Effector memory CD4-positive, alpha-beta T cell (primary cell): Measurements from ENCODE around the gene ANO2.

Experiments
- DNase-seq, 3 donors: peaks; one replicate each; pipeline ENCODE4 v3.0.0-alpha.2; 2020
- H3K27ac ChIP-seq: 2 replicates; pipeline ENCODE4 v1.7.0; 2013; ENCODE audit warnings: mild to moderate bottlenecking, low read length, moderate library complexity; ENCODE audit not compliant: insufficient read depth, poor library complexity, severe bottlenecking
- H3K27me3 ChIP-seq: replicated peaks from 2 replicates; pipeline ENCODE4 v1.7.0; 2013; ENCODE audit warnings: mild to moderate bottlenecking, low read length; ENCODE audit not compliant: insufficient read depth, control insufficient read depth, poor library complexity, severe bottlenecking
- H3K36me3 ChIP-seq: 2 replicates; pipeline ENCODE4 v1.7.0; 2013; ENCODE audit warnings: mild to moderate bottlenecking, low read length, moderate library complexity; ENCODE audit not compliant: control insufficient read depth, insufficient read depth
- H3K4me1 ChIP-seq: 2 replicates; pipeline ENCODE4 v1.7.0; 2013; ENCODE audit warnings: low read length, mild to moderate bottlenecking; ENCODE audit not compliant: control insufficient read depth, insufficient read depth, poor library complexity, severe bottlenecking
- H3K4me3 ChIP-seq: 2 replicates; pipeline ENCODE4 v1.7.0; 2013; ENCODE audit warnings: low read length, low read depth, mild to moderate bottlenecking; ENCODE audit not compliant: insufficient read depth, poor library complexity, severe bottlenecking
- H3K9me3 ChIP-seq: 2 replicates; pipeline ENCODE4 v1.7.0; 2013; ENCODE audit warnings: mild to moderate bottlenecking, low read length, moderate library complexity; ENCODE audit not compliant: control insufficient read depth

ANO2 gene

DNA sequence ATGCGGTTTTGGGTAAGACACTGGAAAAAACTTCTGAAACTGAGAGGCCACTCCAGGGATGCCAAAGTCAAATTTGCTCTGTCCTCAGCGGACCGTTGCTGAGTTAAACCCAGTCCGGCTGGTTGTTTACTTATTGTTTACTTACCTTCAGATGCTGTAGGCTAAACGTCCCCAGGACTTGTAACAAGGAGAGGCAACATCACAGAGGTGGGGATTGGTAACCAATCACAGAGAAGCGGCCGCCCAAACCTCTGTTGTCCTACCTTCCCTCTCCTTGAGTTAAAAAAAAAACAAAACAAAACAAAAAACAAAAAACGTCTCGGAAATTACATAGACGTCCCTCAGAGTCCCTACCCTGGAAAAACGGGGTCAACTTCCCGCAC, 380 bp downstream of the ANO2 start:
- H3K4me3 ChIP-seq: no peak overlapping the region
- H3K27me3 ChIP-seq: peaks cover 10% of the 10 kb centered on the region
- H3K9me3 ChIP-seq: no peaks in the 10 kb centered on the region
- no peak for DNase-seq
- H3K4me1 ChIP-seq: no peaks in the 10 kb centered on the region
- no peak overlapping the region for H3K27ac ChIP-seq
- no peaks in the 10 kb centered on the region for H3K36me3 ChIP-seq

DNA sequence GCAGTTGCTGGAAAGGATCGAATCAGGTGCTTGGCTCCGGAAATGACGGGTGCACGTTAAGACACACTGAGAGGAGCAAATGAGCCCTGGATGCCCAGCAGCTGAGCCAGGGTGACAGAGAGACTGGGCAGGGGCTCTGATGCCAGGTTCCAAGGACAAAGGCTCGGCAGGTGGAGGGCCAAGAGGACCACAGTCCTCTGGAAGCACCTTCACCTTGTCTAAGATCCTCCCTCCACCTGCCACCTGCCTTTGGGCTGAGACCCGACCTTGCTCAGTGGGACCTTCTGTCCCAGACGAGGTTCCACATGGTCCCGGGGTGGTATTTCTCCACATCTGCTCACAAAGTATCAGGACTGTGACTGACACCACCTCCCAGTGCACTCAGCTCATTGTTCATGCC, 1.0 kb downstream of the ANO2 start:
- Histone ChIP-seq H3K27ac (no peak overlapping the region), H3K4me3 (no peak overlapping the region), H3K36me3 (no peaks in the 10 kb centered on the region), H3K27me3 (peaks cover 6% of the 10 kb centered on the region), H3K4me1 (no peaks in the 10 kb centered on the region), H3K9me3 (no peaks in the 10 kb centered on the region)
- DNase-seq: no peak

DNA sequence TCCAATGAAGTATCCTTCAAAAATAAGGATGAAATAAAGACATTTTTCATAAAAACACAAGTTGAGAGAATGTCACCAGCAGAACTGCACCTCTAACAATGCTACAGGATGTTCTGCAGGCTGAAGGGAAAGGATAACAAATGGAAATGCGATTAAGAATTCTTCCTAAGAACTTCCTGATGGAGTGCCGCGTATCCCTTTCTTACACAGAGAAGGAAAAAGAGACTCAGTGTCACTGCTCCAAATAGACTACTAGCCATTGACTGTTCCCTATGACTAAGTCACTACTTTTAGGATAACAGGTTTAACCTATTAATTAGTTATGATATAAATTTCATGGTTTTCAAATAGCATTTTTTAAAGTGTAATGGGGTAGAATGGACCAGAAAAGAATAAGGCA, 3.2 kb downstream of the ANO2 start:
- Histone ChIP-seq H3K4me1 (no peaks in the 10 kb centered on the region), H3K4me3 (no peak overlapping the region), H3K36me3 (no peaks in the 10 kb centered on the region), H3K27me3 (peaks cover 4% of the 10 kb centered on the region), H3K27ac (no peak overlapping the region), H3K9me3 (no peaks in the 10 kb centered on the region)
- DNase-seq: no peak

DNA sequence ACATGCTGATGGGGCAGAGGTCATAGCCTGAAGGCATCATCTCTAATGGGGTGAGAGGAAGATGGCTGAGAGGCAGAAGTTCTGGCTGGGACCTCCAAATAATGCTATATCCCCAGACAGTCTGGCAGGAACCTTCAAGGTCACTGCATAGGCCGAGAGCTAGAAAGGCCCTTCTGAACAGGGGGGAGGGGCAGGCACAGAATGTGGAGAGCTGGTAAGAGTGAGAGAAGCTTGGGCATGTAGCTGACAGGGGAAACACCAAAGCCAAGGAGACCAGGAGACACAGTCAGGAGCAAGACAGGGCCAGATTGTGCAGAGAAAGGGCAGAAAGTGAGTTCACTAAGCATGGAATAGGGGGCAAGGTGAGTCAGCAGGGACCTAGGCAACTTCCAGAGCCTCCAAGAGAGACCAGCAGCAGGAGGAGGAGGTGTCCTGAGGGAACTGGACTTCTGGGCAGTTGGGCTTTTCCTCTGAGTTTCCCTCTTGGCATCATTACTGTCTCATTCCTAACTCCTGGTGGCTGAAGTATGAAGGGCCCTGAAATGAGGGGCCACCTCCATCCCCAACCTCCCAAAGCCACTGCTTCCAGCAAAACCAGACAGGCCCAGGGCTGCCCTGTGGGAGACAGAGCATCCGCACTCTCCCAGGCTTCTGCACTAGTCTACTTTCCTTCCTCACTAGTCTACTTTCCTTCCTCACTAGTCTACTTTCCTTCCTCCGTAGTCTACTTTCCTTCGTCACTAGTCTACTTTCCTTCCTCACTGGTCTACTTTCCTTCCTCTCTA, 17.1 kb downstream of the ANO2 start:
- Histone ChIP-seq H3K4me1 (no peaks in the 10 kb centered on the region), H3K4me3 (no peak overlapping the region), H3K27me3 (no peaks in the 10 kb centered on the region), H3K36me3 (no peaks in the 10 kb centered on the region), H3K27ac (no peak overlapping the region), H3K9me3 (no peaks in the 10 kb centered on the region)
- no peak for DNase-seq

DNA sequence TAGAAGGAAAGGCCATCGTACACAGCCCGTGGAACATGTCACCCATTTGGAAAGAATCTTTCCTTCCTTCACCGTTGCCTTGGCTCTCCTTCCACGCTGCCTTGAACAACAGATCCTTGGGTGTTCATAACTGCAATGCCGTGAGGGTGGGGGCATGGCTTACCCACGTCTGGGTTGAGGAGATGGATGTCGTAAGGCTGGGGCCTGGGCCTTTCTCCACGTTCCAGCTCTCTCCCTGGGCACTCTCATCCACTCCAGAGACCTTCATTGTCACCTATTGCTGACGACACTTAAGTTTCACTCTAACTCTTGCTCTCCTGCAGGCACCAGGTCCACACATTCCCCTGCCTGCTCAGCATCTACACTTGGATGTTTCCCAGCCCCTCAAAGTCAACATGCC, 19.4 kb downstream of the ANO2 start:
- no peaks in the 10 kb centered on the region for H3K36me3 ChIP-seq
- DNase-seq: no peak
- H3K9me3 ChIP-seq: no peaks in the 10 kb centered on the region
- H3K4me3 ChIP-seq: no peak overlapping the region
- H3K27ac ChIP-seq: no peak overlapping the region
- H3K4me1 ChIP-seq: no peaks in the 10 kb centered on the region
- no peaks in the 10 kb centered on the region for H3K27me3 ChIP-seq

DNA sequence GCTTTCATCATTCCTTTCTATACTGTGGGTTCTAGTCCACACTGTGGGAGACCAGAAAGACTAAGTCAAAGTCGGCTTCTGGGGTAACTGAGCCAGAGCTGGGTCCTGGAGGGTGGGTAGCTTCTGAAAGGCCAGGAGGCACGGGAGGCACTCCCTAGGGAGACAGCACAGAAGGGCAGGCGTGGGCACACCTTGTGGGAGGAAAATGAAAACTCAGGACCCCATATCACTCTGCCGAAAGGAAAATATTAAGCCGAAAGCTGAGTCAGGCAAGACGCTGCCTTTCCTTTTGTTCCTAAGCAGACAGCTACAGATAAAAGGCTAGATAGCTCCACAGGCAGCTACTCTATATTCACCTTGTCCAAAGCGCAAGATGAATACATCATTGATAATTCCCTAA, 20.7 kb downstream of the ANO2 start:
- Histone ChIP-seq H3K27me3 (no peaks in the 10 kb centered on the region), H3K9me3 (no peaks in the 10 kb centered on the region), H3K36me3 (no peaks in the 10 kb centered on the region), H3K4me3 (no peak overlapping the region), H3K27ac (no peak overlapping the region), H3K4me1 (no peaks in the 10 kb centered on the region)
- DNase-seq: no peak

DNA sequence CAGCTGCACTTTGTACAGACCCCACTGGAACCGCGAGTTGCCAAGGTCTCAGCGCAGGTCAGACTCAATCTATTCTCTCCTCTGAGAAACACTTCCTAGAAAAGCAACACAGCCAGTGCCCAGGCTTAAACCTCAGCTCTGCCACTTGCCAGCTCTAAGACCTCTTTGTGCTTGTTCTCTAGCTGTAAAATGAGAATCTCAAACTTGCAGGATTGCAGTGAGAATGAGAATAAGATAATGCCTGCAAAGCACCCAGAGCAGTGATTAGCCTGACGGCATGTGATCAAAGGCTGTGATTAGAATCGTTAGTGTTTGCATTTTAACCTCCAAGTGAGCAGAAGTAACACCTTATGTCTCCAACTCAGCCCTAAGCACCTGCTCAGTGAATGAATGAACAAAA, 21.3 kb downstream of the ANO2 start:
- Histone ChIP-seq H3K36me3 (no peaks in the 10 kb centered on the region), H3K9me3 (no peaks in the 10 kb centered on the region), H3K27me3 (no peaks in the 10 kb centered on the region), H3K4me3 (no peak overlapping the region), H3K27ac (no peak overlapping the region), H3K4me1 (no peaks in the 10 kb centered on the region)
- no peak for DNase-seq

DNA sequence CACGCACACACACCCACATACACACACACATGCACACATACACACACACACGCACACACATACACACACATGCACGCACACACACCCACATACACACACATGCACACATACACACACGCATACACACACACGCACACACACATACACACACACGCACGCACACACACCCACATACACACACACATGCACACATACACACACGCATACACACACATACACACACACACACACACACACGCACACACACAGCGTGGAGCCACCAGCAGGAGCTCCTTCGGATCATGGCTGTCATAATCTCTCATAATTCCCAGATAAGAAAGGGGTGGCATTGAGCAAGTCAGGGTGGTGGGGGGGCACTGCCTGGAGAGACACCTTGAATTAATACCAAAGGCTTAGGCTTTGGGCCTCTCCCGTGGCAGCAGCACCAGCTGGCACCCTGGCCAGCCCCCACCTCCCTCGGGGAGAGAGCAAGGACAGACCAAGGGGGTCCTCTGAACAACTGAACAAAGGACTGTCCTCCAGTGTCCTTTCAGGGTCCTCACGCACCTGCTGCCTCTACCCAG, 21.9 kb downstream of the ANO2 start:
- no peaks in the 10 kb centered on the region for H3K9me3 ChIP-seq
- H3K4me1 ChIP-seq: no peaks in the 10 kb centered on the region
- H3K36me3 ChIP-seq: no peaks in the 10 kb centered on the region
- no peak overlapping the region for H3K4me3 ChIP-seq
- no peaks in the 10 kb centered on the region for H3K27me3 ChIP-seq
- no peak for DNase-seq
- H3K27ac ChIP-seq: no peak overlapping the region

DNA sequence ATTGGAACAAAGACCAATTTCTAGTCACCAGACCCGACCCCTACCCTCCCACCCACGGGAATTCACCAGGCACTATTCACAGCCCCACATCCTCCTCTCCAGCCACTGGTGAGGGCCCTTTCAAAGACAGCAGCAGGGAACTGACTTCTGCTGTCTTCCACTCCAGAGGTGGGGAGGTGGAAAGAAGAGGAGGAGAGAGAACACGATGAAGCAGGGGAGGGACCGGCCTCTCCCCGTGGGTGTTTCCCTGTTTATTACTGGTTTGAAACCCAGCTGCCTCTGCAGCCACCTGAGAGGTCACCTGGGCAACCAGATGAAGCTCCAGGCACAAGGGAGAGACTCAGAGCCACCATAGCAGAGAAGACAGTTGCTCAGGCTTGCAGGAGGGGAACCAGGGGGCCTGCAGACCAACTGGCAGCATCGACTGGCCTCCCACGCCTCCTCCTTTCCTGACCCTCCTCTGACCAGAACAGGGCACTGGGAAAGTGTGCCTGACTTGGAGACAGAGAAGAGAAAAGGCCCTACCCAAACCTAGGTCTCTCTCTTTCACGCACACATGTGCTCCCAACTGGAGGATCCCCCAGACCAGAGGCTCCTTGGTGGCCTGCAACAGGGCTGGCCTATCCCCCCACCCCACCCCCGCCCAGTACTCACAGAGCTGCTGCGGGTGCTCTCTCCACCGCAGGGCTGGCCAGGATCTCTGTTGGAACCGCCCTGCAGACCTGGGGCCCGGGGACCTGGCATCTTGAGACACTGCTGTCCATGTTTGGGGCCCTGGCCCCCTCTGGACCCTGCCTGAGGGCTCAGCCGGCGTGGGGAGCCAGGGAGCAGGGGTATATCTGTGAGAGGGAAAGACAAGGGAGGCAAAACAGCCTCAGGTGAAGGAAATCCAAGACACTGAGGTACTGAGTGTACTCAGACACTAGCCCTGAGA, 22.8 kb downstream of the ANO2 start:
- H3K4me3 ChIP-seq: no peak overlapping the region
- no peak for DNase-seq
- H3K27ac ChIP-seq: no peak overlapping the region
- H3K36me3 ChIP-seq: no peaks in the 10 kb centered on the region
- H3K4me1 ChIP-seq: no peaks in the 10 kb centered on the region
- no peaks in the 10 kb centered on the region for H3K27me3 ChIP-seq
- no peaks in the 10 kb centered on the region for H3K9me3 ChIP-seq
